SIG-M5 (cell line): ENCODE results near the gene PARD3B.
"Not testable (repeated sequence)": the region's sequence is repeated elsewhere in the genome, so short reads cannot be mapped to it uniquely, and the experiment has no call there.

Experiments used
- DNase-seq: peaks from one replicate; lab custom pipeline; 2025; lab: John Stamatoyannopoulos, UW

Gene PARD3B

DNA sequence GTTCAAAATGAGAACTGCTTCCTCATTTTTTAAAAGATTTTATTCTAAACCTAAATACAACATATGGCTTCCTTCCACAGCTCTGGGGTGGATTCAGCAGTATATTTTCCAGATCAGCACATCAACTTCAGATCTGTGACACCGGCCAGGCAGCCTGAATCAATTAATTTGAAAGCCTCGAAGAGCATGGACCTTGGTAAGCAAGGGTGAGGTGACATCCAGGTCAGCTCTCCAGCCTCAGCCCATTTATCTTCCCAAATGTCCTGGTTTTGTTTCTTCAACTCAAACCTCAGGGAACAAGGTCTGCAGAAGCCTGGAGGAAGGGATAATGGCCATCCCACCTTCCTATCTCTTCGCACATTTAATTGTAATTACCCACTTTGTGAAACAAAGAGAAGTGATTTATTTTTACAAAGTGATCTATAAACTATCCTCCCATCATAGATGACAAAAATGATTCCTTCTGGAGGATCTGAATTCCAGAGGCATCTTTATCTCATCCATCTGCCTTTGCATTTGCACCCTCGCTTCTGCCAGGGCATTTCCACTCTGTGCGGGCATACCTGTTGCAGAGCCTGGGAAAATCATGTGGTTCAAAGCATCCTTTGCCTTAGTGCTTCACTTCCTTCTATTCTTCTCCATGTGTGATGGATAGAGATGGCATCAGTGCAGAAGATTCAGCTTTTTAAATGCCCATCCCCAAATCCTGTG, 648.0 kb downstream of the PARD3B start:
- no peak for DNase-seq

DNA sequence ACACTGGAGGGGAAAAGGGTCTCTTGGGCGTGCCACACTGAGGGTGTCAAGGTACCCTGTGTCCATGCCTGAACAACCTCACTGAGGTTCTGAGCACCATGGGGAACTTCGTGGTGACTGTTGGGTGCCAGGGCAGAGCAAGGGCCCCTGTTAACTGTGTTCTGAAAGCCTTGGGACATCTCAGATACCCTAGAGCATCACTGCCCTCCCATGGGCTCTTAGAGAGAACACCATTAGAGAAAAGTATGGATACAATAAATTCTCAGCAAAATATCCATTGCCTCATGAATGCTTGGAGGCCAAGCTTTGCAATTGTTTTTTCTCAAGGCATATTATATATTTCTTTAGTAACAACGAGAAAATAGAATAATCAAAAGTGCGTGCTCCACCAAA, 648.6 kb downstream of the PARD3B start:
- DNase-seq = no peak

DNA sequence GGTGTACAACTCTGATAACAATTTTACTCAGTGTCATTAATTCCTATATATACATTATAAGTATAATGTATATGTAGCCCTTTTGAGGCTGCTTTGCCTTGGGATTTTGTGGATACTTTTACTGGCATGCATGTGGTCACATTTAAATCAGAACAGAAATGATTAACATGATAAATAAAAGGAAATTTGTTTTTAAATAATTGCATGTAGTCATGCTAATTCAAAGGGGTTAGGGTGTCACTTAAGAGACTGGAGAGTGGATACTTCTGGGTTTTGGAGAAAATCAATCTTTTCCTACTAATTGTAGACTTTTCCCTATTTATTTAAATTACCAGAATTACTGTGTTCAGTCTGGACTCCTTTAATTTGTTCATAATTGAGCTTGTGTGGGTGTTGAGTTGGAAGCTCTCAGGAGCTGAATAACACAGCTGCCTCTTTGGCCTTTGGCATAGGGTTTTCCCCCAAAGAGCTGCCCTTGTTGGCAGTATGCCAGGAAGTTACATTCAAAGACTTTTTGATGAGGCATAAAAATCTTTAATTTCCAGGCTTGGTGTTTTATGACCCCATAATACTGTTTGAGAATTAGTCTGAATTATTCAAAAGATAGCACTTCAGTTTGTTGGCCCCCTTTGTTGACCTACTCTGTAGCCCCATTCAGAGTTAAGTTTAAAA, 652.3 kb downstream of the PARD3B start:
- no peak for DNase-seq

DNA sequence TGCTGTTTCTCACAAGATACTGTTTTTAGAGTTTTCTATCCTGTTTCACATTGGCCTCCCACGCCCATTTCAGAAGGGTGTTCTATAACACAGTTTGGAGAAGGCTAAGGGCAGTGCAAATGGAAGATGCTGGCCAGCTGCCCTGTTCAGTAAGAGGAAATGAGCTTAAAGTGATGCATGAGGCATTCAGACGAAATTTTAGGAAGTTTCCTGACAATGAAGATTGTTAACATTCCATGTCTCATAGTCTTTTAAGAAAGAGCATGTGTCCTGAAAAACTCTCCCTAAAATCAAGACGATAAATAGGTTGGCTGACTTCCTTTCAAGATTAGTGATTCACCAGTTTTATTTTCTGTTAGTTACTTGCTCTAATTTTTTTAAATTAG, 652.9 kb downstream of the PARD3B start:
- DNase-seq = no peak

DNA sequence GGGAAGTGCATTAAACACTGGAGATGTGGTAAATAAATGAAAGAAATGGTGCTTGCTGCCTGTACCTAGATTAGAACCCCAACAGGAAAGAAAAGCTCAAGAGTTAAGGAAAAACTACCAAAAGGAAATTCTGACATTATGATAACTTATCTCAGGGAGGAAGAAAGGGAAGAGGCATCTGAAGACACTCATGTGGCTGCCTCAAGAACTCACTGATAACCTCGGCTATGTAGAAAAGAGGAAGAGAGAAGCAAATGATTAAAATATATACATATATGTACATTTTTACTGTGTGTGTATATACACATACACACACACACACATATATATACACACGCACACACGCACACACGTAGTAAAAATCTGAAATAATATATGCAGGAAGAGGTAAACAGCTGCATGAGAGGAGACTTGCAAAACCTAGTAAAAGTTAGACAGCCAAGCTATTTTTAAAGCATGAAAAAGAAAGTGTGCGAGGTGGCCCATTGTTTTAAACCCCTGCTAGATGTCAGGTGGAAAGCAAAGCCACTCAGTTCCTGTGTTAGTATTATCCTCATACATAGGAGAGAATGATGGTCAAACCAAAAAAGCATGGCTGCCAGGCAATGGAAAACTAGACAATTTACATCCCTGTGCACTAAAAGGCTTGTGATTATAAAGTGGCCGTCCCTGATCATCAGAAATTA, 654.0 kb downstream of the PARD3B start:
- DNase-seq = no peak

DNA sequence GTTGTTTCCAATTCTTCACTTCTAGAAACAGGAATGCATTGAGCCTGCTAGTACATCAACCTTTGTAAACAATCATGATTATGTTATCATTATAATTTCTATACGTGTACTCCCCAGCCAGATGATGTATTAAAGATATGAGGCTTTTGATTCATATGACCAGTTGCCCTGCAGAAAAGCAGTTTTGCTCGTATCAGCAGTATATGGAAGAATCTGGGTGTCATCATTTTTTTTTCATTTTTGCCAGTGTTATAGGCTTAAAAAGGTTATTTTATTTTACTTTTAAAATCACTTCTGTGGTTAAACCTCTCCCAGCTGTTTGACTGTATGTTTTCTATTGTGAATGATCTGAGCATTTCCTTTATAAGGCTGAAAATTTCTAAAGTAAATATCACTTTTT, 665.2 kb downstream of the PARD3B start:
- no peak for DNase-seq

DNA sequence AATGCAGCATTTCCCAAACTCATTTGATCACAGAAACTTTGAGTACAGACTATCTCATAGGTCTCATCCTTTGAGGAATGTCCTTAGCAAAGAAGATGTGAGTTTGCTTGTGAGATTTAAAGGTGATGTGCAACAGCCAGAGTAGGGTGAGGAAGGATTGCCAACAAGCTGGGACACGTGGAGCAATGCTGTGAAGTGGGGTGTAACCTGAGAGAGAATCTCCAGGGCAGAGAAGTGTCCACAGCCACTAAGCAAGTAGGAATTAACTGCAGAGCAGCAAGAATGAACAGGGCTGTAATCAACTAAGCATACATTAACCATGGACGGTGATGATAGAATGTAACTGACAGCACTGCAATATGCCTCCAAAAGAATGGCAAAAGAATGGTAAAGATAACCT, 667.1 kb downstream of the PARD3B start:
- DNase-seq = no peak

DNA sequence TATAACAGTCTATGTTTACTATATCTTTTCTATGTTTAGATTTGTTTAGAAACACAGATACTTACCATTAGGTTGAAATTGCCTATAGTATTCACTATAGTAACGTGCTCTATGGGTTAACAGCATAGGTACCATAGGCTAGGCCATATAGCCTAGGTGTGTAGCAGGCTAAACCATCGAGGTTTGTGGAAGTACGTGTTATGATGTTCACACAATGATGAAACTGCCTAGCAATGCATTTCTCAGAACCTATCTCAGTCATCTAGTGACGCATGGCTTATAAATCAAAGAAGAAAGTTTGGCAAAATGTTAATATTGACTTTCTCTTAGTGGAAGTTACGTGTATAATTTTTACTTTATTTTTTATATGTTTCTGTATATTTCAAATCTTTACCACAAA, 670.8 kb downstream of the PARD3B start:
- DNase-seq = no peak

DNA sequence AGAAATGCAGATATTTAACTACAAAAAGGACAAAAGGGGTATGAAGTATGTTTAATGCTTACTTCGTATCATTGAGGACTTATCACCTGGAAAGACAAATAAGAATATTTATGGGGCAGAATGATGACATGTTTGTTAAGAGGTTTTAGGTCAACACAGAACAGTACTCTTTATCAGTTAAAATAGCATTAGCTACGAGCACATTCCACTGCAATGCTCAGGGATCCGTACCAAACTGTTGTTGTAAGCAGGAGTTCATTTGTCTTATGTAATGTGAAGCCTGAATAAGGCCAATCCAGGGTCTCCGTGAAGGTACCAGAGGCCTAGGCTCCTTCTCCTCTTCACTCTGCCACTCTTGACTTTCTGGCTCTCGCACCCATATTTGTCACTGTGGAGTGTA, 671.3 kb downstream of the PARD3B start:
- DNase-seq = no peak

DNA sequence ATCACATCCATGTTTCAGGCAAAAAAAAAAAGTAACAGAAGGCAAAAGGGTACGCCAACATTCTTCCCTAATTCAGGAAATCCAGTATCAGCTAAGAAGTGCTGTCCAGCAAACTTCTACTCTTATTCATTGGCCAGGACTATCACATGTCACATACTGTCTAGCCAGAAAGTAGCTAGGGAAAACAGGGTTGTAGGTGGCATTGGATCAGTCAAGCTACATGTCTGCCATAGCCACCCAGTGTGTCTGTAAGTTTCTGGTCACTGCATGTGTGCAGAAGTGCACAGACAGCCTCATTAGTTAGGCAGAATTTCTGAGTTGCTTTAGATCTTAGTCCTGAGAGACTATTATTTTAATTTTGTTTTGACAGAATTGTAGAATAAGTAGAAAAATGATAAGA, 671.7 kb downstream of the PARD3B start:
- DNase-seq = no peak

DNA sequence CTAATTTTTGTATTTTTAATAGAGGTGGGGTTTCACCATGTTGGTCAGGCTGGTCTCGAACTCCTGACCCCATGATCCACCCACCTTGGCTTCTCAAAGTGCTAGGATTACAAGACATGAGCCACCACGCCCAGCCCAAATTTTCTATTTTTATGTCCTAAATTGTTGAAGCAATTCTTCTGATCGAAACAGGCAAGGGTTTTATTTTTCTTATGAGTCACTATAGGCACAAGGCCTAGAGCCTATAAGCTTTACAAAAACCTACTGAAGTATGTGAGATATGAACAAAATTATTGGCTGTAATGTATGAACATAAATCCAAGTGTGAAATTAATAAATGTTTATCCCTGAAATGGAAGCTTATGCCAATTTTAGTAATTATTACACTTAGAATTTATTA, 672.8 kb downstream of the PARD3B start:
- no peak for DNase-seq

DNA sequence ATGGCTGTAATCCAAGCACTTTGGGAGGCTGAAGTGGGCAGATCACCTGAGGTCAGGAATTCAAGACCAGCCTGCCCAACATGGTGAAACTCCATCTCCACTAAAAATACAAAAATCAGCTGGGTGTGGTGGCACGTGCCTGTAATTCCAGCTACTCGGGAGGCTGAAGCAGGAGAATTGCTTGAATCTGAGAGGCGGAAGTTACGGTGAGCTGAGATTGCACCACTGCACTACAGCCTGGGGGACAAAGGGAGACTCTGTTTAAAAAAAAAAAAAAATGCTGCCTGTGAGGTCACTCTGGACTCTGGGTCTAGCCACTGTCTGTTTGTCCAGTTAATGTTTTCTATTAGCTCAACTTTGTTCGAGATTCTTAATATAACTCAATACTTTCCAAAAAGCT, 673.5 kb downstream of the PARD3B start:
- not testable (repeated sequence) for DNase-seq

DNA sequence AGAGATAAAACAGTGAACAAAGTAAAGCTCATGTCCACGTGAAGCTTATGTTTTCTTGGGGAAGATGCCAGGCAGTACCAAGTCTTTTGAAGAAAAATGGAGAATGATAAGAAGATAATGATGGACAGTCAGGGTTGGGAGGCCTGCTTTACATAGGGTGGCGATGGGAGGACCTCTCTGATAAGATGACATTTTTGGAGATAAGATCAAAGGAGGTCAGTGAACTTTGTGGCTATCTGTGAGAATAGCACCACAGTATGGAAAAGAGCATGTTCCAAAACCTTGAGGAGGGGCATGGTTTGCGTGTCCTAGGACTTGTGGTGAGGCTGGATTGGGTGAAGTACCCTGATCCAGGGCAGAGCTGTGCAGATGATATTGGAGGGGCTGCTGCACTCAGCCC, 675.3 kb downstream of the PARD3B start:
- no peak for DNase-seq

DNA sequence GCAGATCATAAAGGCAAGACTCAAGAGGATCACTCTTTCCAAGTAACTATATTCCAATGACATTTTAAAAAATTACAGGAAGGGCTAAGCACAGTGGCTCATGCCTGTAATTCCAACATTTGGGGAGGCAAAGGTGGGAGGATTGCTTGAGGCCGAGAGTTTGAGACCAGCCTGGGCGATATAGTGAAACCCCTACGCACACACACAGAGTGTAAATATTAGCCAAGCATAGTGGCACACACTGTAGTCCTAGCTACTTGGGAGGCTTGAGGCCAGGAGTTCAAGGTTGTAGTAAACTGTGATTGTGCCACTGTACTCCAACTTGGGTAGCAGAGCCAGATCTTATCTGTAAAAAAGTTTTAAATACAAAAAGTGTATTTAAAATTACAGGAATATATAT, 686.8 kb downstream of the PARD3B start:
- no peak for DNase-seq

DNA sequence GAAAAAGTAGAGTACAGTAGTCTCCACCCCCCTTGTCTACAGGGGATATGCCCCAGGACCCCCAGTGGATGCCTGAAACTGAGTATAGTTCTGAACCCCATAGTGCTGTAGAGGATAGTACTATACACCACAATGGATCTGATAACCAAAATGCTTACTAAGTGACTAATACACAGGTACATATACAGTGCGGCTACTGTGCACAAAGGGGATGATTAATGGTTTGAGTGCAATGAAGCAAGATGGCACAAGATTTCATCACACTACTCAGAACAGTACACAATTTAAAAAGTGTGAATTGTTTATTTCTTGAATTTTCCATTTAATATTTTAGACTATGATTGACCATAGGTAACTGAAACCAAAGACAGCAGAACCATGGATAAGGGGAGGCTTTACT, 690.2 kb downstream of the PARD3B start:
- DNase-seq = no peak

DNA sequence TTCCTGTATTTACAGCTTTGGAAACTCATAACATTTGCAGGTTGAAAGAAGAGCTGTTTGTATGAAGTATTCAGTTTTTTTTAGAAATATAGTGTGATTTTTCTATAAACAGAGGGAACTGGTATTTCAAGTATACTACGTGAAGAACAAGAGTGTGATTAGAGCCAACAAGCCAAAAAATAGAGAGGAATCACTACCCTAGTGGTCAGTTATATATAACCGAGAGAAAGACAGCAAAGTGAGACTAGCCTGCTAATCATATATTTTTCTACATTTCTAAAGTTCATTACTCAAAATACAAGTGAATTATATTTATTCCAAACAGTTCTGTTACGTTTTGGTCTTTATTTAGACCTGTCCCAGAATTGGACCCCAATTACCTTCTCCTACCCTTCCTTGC, 692.2 kb downstream of the PARD3B start:
- no peak for DNase-seq

DNA sequence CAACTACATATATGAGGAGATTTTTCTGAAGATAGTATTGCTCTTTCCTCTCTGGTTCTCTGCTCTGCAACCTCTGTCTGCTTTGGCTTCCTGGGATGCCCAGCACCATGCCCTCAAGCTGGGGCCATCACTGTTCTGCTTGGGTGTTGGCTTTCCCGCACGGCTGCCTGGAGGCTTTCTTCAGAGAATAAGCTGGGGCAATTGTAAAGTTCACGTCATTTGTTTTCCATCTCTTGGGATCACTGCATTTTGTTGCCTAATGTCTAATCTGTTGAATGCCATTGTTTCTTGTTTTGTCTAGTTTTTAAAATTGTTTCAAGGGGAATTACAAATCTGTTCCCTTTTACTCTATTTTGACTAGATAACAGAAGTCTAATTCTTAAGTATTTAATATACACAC, 699.7 kb downstream of the PARD3B start:
- no peak for DNase-seq

DNA sequence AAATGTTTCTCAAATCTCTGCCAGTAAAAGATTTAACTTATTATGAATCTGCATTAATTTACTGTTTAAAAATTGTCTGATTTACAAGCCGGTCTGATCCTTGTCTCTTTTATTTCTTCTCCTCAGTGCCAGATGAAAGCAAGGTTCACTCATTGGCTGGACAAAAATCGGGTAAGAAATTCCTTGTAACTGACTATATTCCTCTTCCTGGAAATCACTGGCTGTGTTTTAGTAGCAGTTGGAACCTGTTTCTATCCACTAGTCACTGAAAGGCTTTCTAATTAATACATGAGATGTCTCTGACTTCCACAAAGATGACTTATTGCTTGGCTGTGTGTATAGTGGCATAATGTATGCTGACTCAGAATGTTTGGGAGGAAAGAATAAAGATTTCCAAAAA, 700.4 kb downstream of the PARD3B start:
- DNase-seq = no peak

DNA sequence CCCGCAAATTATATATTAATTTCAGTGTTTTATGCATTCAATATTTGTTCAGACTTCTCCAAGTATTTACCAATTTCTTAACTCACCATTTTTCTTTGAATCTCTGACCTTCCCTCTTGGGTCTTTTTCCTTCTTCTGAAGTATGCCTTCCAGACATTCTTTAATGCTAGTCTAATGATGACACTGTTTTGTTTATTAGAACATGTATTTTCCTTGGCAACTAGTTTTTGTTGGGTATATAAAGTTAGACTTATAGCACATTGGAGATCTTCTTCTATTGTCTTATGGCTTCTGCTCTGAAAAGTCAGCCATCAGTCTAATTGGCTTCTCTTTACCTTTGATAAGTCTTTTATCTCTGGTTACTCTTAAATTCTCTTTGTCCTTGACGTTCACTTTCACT, 713.8 kb downstream of the PARD3B start:
- DNase-seq = no peak

DNA sequence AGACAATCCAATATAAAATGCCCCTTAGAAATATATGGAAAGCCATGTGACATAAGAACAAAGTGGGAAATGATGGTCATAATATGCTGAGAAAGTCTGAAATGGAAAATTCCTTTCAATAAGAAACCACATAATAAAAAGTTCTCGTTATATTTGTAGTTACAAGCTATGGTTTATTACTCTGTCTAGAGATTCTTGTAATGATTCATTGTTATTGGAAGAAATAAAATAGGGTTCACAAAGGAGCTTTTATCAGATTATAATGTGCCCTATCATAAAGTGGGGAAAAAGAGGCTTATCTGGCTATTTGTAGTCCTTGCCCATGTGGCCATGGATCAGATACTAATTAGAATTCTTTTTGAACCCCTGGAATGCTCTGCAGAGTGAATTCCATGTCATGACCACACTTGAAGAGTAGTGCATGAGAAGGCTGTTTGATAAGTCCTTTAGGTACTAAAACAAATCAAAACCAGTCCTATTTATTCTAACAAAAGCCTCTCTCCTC, 716.3 kb downstream of the PARD3B start:
- no peak for DNase-seq

DNA sequence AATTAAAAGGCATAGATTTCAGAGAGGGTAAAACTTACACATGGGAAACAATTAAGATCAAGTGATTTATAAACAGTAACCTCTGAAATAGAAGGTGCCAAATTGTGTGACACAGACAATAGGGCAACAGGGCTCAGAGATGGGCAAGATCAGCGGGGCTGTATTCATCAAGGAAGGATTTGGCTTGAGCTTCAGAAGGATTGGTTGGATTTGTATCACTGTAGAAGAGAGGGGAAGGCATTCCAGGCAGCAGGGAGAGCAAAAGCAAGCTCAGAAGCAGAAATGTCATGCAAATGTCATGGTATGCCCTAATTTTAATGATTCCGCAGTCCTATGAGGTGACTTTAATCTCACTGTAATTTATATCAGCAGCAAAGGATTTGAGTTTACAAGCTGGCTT, 722.0 kb downstream of the PARD3B start:
- no peak for DNase-seq

DNA sequence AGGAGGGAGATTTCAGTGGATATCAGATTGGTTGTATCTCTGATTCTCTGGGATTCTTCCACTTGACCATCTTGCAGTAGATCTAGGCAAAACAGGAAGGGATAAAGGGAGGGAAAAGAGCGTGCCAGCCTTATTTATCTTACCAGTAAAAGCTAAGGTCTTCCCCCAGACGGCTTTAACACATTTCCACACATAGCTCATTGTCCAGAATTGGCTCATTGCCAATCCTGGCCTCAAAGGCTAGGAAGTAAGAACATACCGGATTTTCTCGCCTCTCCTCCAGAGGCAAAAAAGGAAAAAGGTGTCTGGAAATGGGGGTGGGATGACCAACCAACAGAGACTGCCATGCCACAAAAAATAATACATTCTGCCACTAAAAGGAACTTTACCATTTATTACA, 725.4 kb downstream of the PARD3B start:
- no peak for DNase-seq

DNA sequence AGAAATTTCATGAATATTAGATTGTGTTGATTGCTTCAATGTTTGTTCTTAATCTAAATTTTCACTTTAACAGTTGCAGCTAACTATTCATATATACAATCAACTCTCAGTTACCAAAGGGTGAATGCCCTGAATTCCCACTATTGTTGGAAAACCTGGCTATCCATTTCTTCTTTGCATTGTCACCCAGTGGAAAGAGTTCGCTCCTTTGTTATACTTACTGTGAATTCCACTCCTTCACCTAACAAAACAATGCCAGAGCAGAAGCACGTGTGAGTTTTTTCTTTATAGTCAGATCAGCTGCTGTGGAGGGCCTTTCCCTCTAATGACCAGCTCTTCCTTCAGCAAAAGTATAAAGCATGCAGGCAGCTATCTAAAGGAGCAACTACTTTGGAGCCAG, 727.9 kb downstream of the PARD3B start:
- DNase-seq = no peak
